Measurements from ENCODE around the gene CELF4. TPM values are rescaled to one million over a fixed set of nuclear protein-coding genes. Genes with fewer than 3 reads are reported as not detected.

The CELF4 gene
- total RNA-seq, 1 donor from 2014 or later, result 0.44 TPM

- peak overlapping the region; percentile 14 for H3K4me3 Mint-ChIP-seq (ENCODE audit: unreplicated experiment)
These were observed 2.4 kb upstream of the CELF4 start for GRCh38 chr18:37567994-37568359.

GRCh38 chr18:37567061-37567993, 1.7 kb upstream of the CELF4 start:
- peak overlapping the region; percentile 14 for H3K4me3 Mint-ChIP-seq (ENCODE audit: unreplicated experiment)
- no peaks in the 10 kb centered on the region for H3K36me3 Mint-ChIP-seq (ENCODE audit: low read depth, unreplicated experiment)
- no peaks in the 10 kb centered on the region for H3K9me3 Mint-ChIP-seq (ENCODE audit: unreplicated experiment)
- H3K4me1 Mint-ChIP-seq (ENCODE audit: unreplicated experiment), result peaks cover 7% of the 10 kb centered on the region
- no peak overlapping the region for H3K27ac Mint-ChIP-seq (ENCODE audit: unreplicated experiment)
- no peak for DNase-seq (ENCODE audit: low spot score)
- peaks cover 12% of the 10 kb centered on the region for H3K27me3 Mint-ChIP-seq (ENCODE audit: unreplicated experiment)
- TF ChIP-seq, protein P1, sequence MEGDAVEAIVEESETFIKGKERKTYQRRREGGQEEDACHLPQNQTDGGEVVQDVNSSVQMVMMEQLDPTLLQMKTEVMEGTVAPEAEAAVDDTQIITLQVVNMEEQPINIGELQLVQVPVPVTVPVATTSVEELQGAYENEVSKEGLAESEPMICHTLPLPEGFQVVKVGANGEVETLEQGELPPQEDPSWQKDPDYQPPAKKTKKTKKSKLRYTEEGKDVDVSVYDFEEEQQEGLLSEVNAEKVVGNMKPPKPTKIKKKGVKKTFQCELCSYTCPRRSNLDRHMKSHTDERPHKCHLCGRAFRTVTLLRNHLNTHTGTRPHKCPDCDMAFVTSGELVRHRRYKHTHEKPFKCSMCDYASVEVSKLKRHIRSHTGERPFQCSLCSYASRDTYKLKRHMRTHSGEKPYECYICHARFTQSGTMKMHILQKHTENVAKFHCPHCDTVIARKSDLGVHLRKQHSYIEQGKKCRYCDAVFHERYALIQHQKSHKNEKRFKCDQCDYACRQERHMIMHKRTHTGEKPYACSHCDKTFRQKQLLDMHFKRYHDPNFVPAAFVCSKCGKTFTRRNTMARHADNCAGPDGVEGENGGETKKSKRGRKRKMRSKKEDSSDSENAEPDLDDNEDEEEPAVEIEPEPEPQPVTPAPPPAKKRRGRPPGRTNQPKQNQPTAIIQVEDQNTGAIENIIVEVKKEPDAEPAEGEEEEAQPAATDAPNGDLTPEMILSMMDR (IDR thresholded peaks at IDR 0.05; ENCODE audit: unreplicated experiment), result no peak

More at GRCh38 chr18:37567994-37568359, 2.4 kb upstream of the CELF4 start:
- Mint-ChIP-seq H3K36me3 (ENCODE audit: low read depth, unreplicated experiment) (no peaks in the 10 kb centered on the region), H3K4me1 (ENCODE audit: unreplicated experiment) (peaks cover 7% of the 10 kb centered on the region), H3K9me3 (ENCODE audit: unreplicated experiment) (no peaks in the 10 kb centered on the region), H3K27ac (ENCODE audit: unreplicated experiment) (no peak overlapping the region), H3K27me3 (ENCODE audit: unreplicated experiment) (peaks cover 12% of the 10 kb centered on the region)
- DNase-seq (ENCODE audit: low spot score), result no peak
- TF ChIP-seq, protein P1 (IDR thresholded peaks at IDR 0.05; ENCODE audit: unreplicated experiment), result no peak

DNA sequence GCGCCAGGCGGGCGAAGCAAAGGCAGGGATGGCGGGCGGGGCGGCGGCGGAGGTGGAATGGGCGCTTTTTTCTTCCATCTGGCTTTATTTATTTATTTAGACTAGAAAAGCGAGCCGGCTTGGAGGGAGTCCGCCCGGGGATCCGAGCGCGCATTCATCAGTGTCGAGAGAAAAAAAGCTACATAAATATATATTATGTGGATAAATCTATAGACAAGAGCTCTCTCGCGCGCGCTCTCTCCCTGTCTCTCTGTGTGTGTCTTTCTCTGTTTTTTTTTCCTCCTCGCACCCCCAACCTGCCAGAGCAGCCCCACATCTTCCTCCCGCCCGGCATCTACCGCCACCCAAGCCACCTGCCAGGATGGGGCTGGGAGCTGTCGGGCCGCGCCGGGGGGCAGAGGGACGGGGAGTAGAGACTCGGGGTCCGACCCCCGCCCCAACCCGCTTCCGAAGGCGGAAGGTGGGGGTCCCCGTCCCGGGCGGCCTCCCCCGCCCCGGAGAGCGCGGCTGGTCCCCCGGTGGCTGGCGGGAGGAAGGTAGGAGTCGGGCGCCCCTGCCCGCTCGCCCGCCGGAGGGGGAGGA, 972 bp upstream of the CELF4 start:
- no peaks in the 10 kb centered on the region for H3K36me3 Mint-ChIP-seq (ENCODE audit: low read depth, unreplicated experiment)
- no peaks in the 10 kb centered on the region for H3K9me3 Mint-ChIP-seq (ENCODE audit: unreplicated experiment)
- no peak overlapping the region for H3K27ac Mint-ChIP-seq (ENCODE audit: unreplicated experiment)
- TF ChIP-seq, protein P1 (IDR thresholded peaks at IDR 0.05; ENCODE audit: unreplicated experiment), result no peak
- no peak for DNase-seq (ENCODE audit: low spot score)
- H3K27me3 Mint-ChIP-seq (ENCODE audit: unreplicated experiment), result peaks cover 12% of the 10 kb centered on the region
- peak overlapping the region; percentile 88 for H3K4me3 Mint-ChIP-seq (ENCODE audit: unreplicated experiment)
- H3K4me1 Mint-ChIP-seq (ENCODE audit: unreplicated experiment), result peaks cover 7% of the 10 kb centered on the region

DNA sequence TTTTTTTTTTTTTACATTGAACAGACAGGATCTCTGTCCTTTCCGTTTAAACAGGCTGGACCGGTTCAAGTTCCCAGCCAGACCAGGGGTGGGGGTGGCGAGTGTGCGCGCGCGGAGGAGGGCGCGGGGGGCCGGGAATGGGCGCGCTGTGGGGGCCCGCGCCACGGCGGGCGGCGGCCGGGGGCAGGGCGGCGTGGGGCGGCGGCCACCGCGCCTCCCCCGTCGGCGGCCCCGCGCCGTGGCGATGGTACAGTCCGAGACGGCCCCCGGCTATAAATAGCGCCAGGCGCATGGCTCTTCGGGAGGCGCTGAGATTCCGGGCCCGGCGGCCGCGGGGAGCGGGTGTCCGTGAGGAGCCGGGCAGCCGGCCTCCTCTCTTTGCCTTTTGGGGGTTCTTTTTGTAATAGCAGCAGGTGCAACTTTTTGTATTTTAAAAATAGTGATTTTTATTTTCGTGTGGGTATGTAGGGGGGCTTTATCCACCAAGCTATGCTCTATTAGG, 430 bp upstream of the CELF4 start:
- Mint-ChIP-seq H3K36me3 (ENCODE audit: low read depth, unreplicated experiment) (no peaks in the 10 kb centered on the region), H3K27ac (ENCODE audit: unreplicated experiment) (peak overlapping the region; percentile 70), H3K4me3 (ENCODE audit: unreplicated experiment) (peak overlapping the region; percentile 91), H3K4me1 (ENCODE audit: unreplicated experiment) (peaks cover 7% of the 10 kb centered on the region), H3K27me3 (ENCODE audit: unreplicated experiment) (peaks cover 11% of the 10 kb centered on the region), H3K9me3 (ENCODE audit: unreplicated experiment) (no peaks in the 10 kb centered on the region)
- TF ChIP-seq, protein P1 (IDR thresholded peaks at IDR 0.05; ENCODE audit: unreplicated experiment), result no peak
- peak; percentile 70 for DNase-seq (ENCODE audit: low spot score)

Data from endothelial cell (in vitro differentiated cells).